ENCODE data around the gene ERBB4. TPM values are rescaled to one million over a fixed set of nuclear protein-coding genes. Genes with fewer than 3 reads are reported as not detected.

Gene ERBB4
- total and polyA plus RNA-seq, 2 of the 8 experiments (the other 6 are each of a cell fraction or from before 2014, with no cell fraction given), result 0.34 to 1.3 TPM

- 100% methylated on average over 1 of the region's 1 CpG; no CpG with 5 or more reads in 1 of the 2 experiments for WGBS, 2 experiments (ENCODE audit: extremely low coverage in 1 of 2, insufficient coverage in 1 of 2, insufficient read length in 1 of 2, insufficient replicate concordance in 2 of 2, low coverage in 1 of 2, low lambda C conversion rate in 2 of 2, missing lambda C conversion rate in 1 of 2)
- Histone ChIP-seq H4K8ac (ENCODE audit: extremely low read depth, insufficient read depth, low read length) (no peak overlapping the region), H3K79me2 (ENCODE audit: control insufficient read depth in 1 of 2, insufficient read depth in 2 of 2, low read length in 2 of 2) (no peaks in the 10 kb centered on the region), H3K56ac (replicated peaks; ENCODE audit: insufficient read length, low read depth, low read length) (no peak overlapping the region), H3K27me3 (replicated peaks in 1 of 4; ENCODE audit: control insufficient read depth in 3 of 4, extremely low read depth in 1 of 4, insufficient read depth in 3 of 4, low read length in 3 of 4) (no peaks in the 10 kb centered on the region), H4K20me1 (replicated peaks in 1 of 2; ENCODE audit: control insufficient read depth in 1 of 2, insufficient read depth in 2 of 2, low read length in 2 of 2) (no peaks in the 10 kb centered on the region), H3K4ac (replicated peaks; ENCODE audit: insufficient read length, low read depth, low read length) (no peak overlapping the region), H2BK15ac (ENCODE audit: low read length) (no peak overlapping the region), H3K4me2 (ENCODE audit: insufficient read depth in 1 of 2, low read depth in 2 of 2, low read length in 2 of 2) (no peak overlapping the region), H3K79me1 (ENCODE audit: low read depth, low read length) (no peaks in the 10 kb centered on the region), H3K4me1 (replicated peaks in 1 of 4; ENCODE audit: control insufficient read depth in 3 of 4, insufficient read depth in 4 of 4, low read length in 3 of 4) (no peaks in the 10 kb centered on the region), H3K23ac (ENCODE audit: insufficient read length) (no peak overlapping the region), H2BK12ac (ENCODE audit: low read depth, low read length) (no peak overlapping the region), H3K9me3 (ENCODE audit: insufficient read depth in 2 of 2, low read depth in 1 of 2, low read length in 1 of 2) (no peaks in the 10 kb centered on the region), H3K4me3 (ENCODE audit: extremely low read depth in 1 of 4, insufficient read depth in 2 of 4, low read depth in 3 of 4, low read length in 4 of 4) (no peak overlapping the region), H2AFZ (ENCODE audit: low read length) (no peak overlapping the region), H3K23me2 (ENCODE audit: low read depth, low read length) (no peaks in the 10 kb centered on the region), H3K27ac (ENCODE audit: low read depth, low read length) (no peak overlapping the region), H2BK120ac (replicated peaks; ENCODE audit: low read depth, low read length) (no peak overlapping the region), H3K9ac (replicated peaks in 1 of 4; ENCODE audit: extremely low read depth in 1 of 4, low read depth in 3 of 4, low read length in 3 of 4) (no peak overlapping the region), H2AK5ac (ENCODE audit: low read depth, low read length) (no peak overlapping the region), H3K36me3 (ENCODE audit: control insufficient read depth in 2 of 4, insufficient read depth in 4 of 4, low read length in 3 of 4) (no peaks in the 10 kb centered on the region), H3K14ac (ENCODE audit: insufficient read length) (no peak overlapping the region), H2BK20ac (ENCODE audit: low read length) (no peak overlapping the region), H2BK5ac (ENCODE audit: low read depth, low read length) (no peak overlapping the region), H4K5ac (ENCODE audit: insufficient read length, low read depth, low read length) (no peak overlapping the region), H3K18ac (ENCODE audit: extremely low read depth, low read length) (no peak overlapping the region), H4K91ac (replicated peaks; ENCODE audit: insufficient read length, low read length) (no peak overlapping the region)
- POLR2A ChIA-PET (ENCODE audit: partially characterized antibody), result no interaction called here
- CTCF ChIA-PET (ENCODE audit: partially characterized antibody), result interaction anchor here (0.6 kb wide), 1 partner anchor 29 kb away, joined by 3 read pairs; no protein-coding TSS in a partner anchor
- FAIRE-seq, result no peak
- no peak for DNase-seq (ENCODE audit: low read depth in 1 of 2, low spot score in 2 of 2)
- TF ChIP-seq KDM5A (IDR thresholded peaks at IDR 0.05; ENCODE audit: low read length) (no peak), MAFK (IDR thresholded peaks at IDR 0.05; ENCODE audit: low read depth, low read length) (no peak), TAF1 (IDR thresholded peaks at IDR 0.05; ENCODE audit: low read depth, low read length) (no peak), JUN (IDR thresholded peaks at IDR 0.05; ENCODE audit: low read depth, low read length) (no peak), CBX5 (IDR thresholded peaks at IDR 0.05; ENCODE audit: low read depth, low read length) (no peak), EZH2 (IDR thresholded peaks at IDR 0.05; ENCODE audit: low read depth, low read length, severe bottlenecking) (no peak), SAP30 (IDR thresholded peaks at IDR 0.05; ENCODE audit: insufficient read depth, insufficient replicate concordance, low read length) (no peak)
Observed at GRCh38 chr2:212208467-212208866, 330.1 kb downstream of the ERBB4 start.
